Endothelial cell of umbilical vein (primary cell): ENCODE measurements around the gene CTNND2. TPM values are rescaled to one million over a fixed set of nuclear protein-coding genes. Genes with fewer than 3 reads are reported as not detected.
"Not testable (repeated sequence)": the region's sequence is repeated elsewhere in the genome, so short reads cannot be mapped to it uniquely, and the experiment has no call there.

Experiments used
- BruUV-seq: library from RNA; stranded (reverse); fragments of 400-500 nt; replicated peaks from 2 replicates; lab custom pipeline; 2021; lab: Mats Ljungman, UMichigan
- CTCF ChIA-PET: fragments of 300-600, 350-600 bp; sonication (Branson Sonifier 250); formaldehyde crosslinking; loops from one replicate; lab custom pipeline; 2021; ENCODE audit warnings: antibody characterized with exemption, inconsistent platforms; lab: Charles Lee
- POLR2A ChIA-PET: fragments of 300-600, 350-600 bp; sonication (Branson Sonifier 250); formaldehyde crosslinking; loops from one replicate; lab custom pipeline; 2021; ENCODE audit warnings: antibody characterized with exemption, inconsistent platforms; lab: Charles Lee
- DNase-seq: peaks from one replicate; pipeline ENCODE4 v3.0.0-alpha.2; 2011; ENCODE audit warnings: low read depth, low spot score
- FAIRE-seq: peaks from 2 replicates; lab custom pipeline; 2011; peaks lifted over from hg19 to GRCh38; lab: Jason Lieb, UNC
- H2AFZ ChIP-seq: 2 replicates; pipeline ENCODE4 v1.6.0; 2012; ENCODE audit warnings: low read depth, low read length, control low read depth, inconsistent platforms
- H3K27ac ChIP-seq: 2 replicates; pipeline ENCODE4 v1.5.1; 2011; ENCODE audit warnings: low read depth, mild to moderate bottlenecking, control low read depth, low read length, moderate library complexity; ENCODE audit not compliant: insufficient read depth
- H3K27me3 ChIP-seq, 2 experiments: 2 replicates each; pipeline versions ENCODE4 v1.6.0 to v1.6.1; 2011; ENCODE audit warnings: low read length in 2 of 2, mixed read lengths in 1 of 2; ENCODE audit not compliant: control insufficient read depth in 2 of 2, insufficient read depth in 2 of 2
- H3K36me3 ChIP-seq, 2 experiments: 2 replicates in 1 of 2; 3 replicates in 1 of 2; pipeline ENCODE4 v1.5.1; 2011; ENCODE audit warnings: low read length in 2 of 2, mild to moderate bottlenecking in 1 of 2, moderate library complexity in 1 of 2; ENCODE audit not compliant: control insufficient read depth in 2 of 2, insufficient read depth in 2 of 2; ENCODE audit errors: extremely low read depth in 1 of 2
- H3K4me1 ChIP-seq: 3 replicates; pipeline ENCODE4 v1.5.1; 2011; ENCODE audit warnings: mild to moderate bottlenecking, low read length; ENCODE audit not compliant: control insufficient read depth, insufficient read depth; ENCODE audit errors: extremely low read depth
- H3K4me2 ChIP-seq: 2 replicates; pipeline ENCODE4 v1.6.1; 2011; ENCODE audit warnings: low read length, control low read depth, mixed read lengths; ENCODE audit not compliant: insufficient read depth
- H3K4me3 ChIP-seq, 3 experiments: fragments of 200-600 bp in 1 of 3; sonication (generic), shearing (Covaris generic) in 1 of 3; replicated peaks in 1 of 3; 2 replicates each; pipeline ENCODE4 v1.5.1; 2011 to 2016; ENCODE audit warnings: control low read depth in 3 of 3, low read length in 3 of 3, mild to moderate bottlenecking in 2 of 3, inconsistent platforms in 1 of 3, low read depth in 1 of 3, moderate library complexity in 1 of 3; ENCODE audit not compliant: insufficient read depth in 1 of 3
- H3K79me2 ChIP-seq: 2 replicates; pipeline ENCODE4 v1.6.0; 2012; ENCODE audit warnings: low read length, inconsistent platforms; ENCODE audit not compliant: control insufficient read depth, insufficient read depth
- H3K9ac ChIP-seq: replicated peaks from 2 replicates; pipeline ENCODE3; 2011; ENCODE audit warnings: low read length, control low read depth; ENCODE audit not compliant: insufficient read depth; ENCODE audit errors: extremely low read depth
- H3K9me1 ChIP-seq: replicated peaks from 3 replicates; pipeline ENCODE4 v1.6.0; 2011; ENCODE audit warnings: mild to moderate bottlenecking, low read length; ENCODE audit not compliant: control insufficient read depth, insufficient read depth; ENCODE audit errors: extremely low read depth
- H3K9me3 ChIP-seq: replicated peaks from 2 replicates; pipeline ENCODE4 v1.5.1; 2012; ENCODE audit warnings: low read length, inconsistent platforms; ENCODE audit not compliant: control insufficient read depth, insufficient read depth
- H4K20me1 ChIP-seq: replicated peaks from 2 replicates; pipeline ENCODE3; 2011; ENCODE audit warnings: mild to moderate bottlenecking, low read length; ENCODE audit not compliant: control insufficient read depth, insufficient read depth; ENCODE audit errors: extremely low read depth
- EZH2 ChIP-seq: IDR thresholded peaks from 2 replicates; pipeline ENCODE4 v1.6.1; 2012; ENCODE audit warnings: borderline replicate concordance, low read depth, mild to moderate bottlenecking, moderate library complexity, low read length, inconsistent platforms; ENCODE audit not compliant: severe bottlenecking
- FOS ChIP-seq: IDR thresholded peaks from 2 replicates; pipeline ENCODE4 v1.6.1; 2011; ENCODE audit warnings: mild to moderate bottlenecking, low read length, moderate library complexity, borderline replicate concordance; ENCODE audit not compliant: insufficient read depth
- GATA2 ChIP-seq: IDR thresholded peaks from 2 replicates; pipeline ENCODE4 v1.7.0; 2011; ENCODE audit warnings: low read depth, mild to moderate bottlenecking, moderate library complexity, mixed read lengths, low read length; ENCODE audit not compliant: insufficient read length, insufficient read depth
- MYC ChIP-seq: IDR thresholded peaks from one replicate; pipeline ENCODE4 v1.6.1; 2011; ENCODE audit warnings: mild to moderate bottlenecking, low read depth, low read length
- POLR2A ChIP-seq: IDR thresholded peaks from 2 replicates; pipeline ENCODE4 v1.6.1; 2012; ENCODE audit warnings: low read depth, mild to moderate bottlenecking, control low read depth, low read length
- dilution Hi-C: fragments of 300-500 bp; cut with MboI; formaldehyde crosslinking; loops from one replicate; pipeline ENCODE4 v1.15.0; 2019; ENCODE audit warnings: low sequenced_read_pairs; ENCODE audit not compliant: extremely low pct_ligation_motif_present
- intact Hi-C: fragments of 100-400 bp; cut with micrococcal nuclease; formaldehyde crosslinking; loops from one replicate; pipeline ENCODE4 v1.10.0; 2022
- polyA plus RNA-seq, 4 experiments: library from polyadenylated mRNA; depleted of rRNA in 3 of 4; stranded (reverse) in 3 of 4; unstranded in 1 of 4; fragments of >200 nt; gene quantifications; 2 replicates each; pipeline versions ENCODE4 v1.2.1 to v1.2.3, GENCODE V29; 2011 to 2012; ENCODE audit warnings: missing spikeins in 1 of 4
- total RNA-seq: library from RNA; stranded (reverse); gene quantifications from 2 replicates; pipeline ENCODE4 v1.2.3, GENCODE V29; 2021

Gene CTNND2
- total and polyA plus RNA-seq, 2 donors (not counting 3 experiments of a cell fraction or from before 2014, with no cell fraction given): not detected

DNA sequence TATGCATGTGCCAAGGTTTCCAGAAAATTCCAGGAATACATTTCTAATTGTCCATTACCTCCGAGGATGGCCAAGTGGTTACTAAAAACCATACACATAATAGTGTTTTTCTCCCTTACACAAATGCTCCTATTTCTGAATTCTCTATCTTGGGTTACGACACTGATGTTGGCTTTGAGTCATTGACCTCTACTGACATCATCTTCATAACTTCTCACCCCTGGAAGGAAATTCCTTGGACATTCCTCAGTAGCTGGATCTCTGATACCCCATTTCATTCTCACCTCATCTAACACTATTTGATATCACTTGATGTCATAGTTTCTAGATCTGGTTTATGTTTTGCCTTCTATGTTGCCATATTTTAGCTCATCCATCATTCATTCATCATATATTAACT is 287.2 kb downstream of the CTNND2 start:
- dilution Hi-C loops (no loop called here), intact Hi-C loops (no loop called here)
- ChIA-PET CTCF (no interaction called here), POLR2A (no interaction called here)
- Histone ChIP-seq H3K9me3 (peaks cover 5% of the 10 kb centered on the region), H4K20me1 (no peaks in the 10 kb centered on the region), H3K27me3 (no peaks in the 10 kb centered on the region), H3K9me1 (no peaks in the 10 kb centered on the region), H2AFZ (no peak overlapping the region), H3K36me3 (no peaks in the 10 kb centered on the region), H3K4me3 (no peak overlapping the region), H3K4me1 (no peaks in the 10 kb centered on the region), H3K27ac (no peak overlapping the region), H3K4me2 (no peak overlapping the region), H3K9ac (no peak overlapping the region), H3K79me2 (no peaks in the 10 kb centered on the region)
- BruUV-seq: no TSS peak
- TF ChIP-seq FOS: no peak
- no peak for TF ChIP-seq MYC
- TF ChIP-seq EZH2: no peak
- TF ChIP-seq GATA2: no peak
- no peak for TF ChIP-seq POLR2A
- DNase-seq (no peak), FAIRE-seq (no peak)

- POLR2A ChIA-PET, H3K4me2 ChIP-seq, H3K79me2 ChIP-seq, FAIRE-seq, intact Hi-C loops, H3K27ac ChIP-seq, H3K9me3 ChIP-seq, H3K4me1 ChIP-seq, DNase-seq, H4K20me1 ChIP-seq, H3K9ac ChIP-seq, CTCF ChIA-PET, H2AFZ ChIP-seq, dilution Hi-C loops, BruUV-seq, H3K36me3 ChIP-seq, H3K27me3 ChIP-seq, H3K9me1 ChIP-seq, H3K4me3 ChIP-seq: not testable (repeated sequence)
These were observed 287.6 kb downstream of the CTNND2 start for GRCh38 chr5:11616624-11617023.
